DOHH2 (cell line): ENCODE measurements around the gene GTF3C2.

Experiments
- H3F3A ChIP-seq: fragments of 200-600 bp; sonication (generic), shearing (Covaris generic); 2 replicates; pipeline ENCODE4 v1.6.0; 2016; ENCODE audit warnings: antibody characterized with exemption, mild to moderate bottlenecking; ENCODE audit not compliant: control insufficient read depth, insufficient read depth
- H3K27ac ChIP-seq: fragments of 200-600 bp; sonication (generic); 2 replicates; pipeline ENCODE4 v1.5.1; 2014; ENCODE audit warnings: low read depth, mild to moderate bottlenecking, low read length, moderate library complexity
- H3K27me3 ChIP-seq: fragments of 200-600 bp; sonication (generic); 2 replicates; pipeline ENCODE4 v1.6.1; 2014; ENCODE audit warnings: mild to moderate bottlenecking, low read length, mixed read lengths; ENCODE audit not compliant: control insufficient read depth
- H3K36me3 ChIP-seq: fragments of 200-600 bp; sonication (generic); 2 replicates; pipeline ENCODE4 v1.6.1; 2014; ENCODE audit warnings: mild to moderate bottlenecking, low read length, moderate library complexity, mixed read lengths; ENCODE audit not compliant: control insufficient read depth
- H3K4me1 ChIP-seq: fragments of 200-600 bp; sonication (generic); 2 replicates; pipeline ENCODE4 v1.6.1; 2014; ENCODE audit warnings: mild to moderate bottlenecking, low read length, mixed read lengths; ENCODE audit not compliant: control insufficient read depth
- H3K4me2 ChIP-seq: fragments of 200-600 bp; sonication (generic); 2 replicates; pipeline ENCODE4 v1.6.0; 2014; ENCODE audit warnings: mild to moderate bottlenecking, low read length, moderate library complexity
- H3K4me3 ChIP-seq: fragments of 200-600 bp; sonication (generic); 2 replicates; pipeline ENCODE4 v1.5.1; 2014; ENCODE audit warnings: mild to moderate bottlenecking, low read length, mixed read lengths
- H3K79me2 ChIP-seq: fragments of 200-600 bp; sonication (generic); 2 replicates; pipeline ENCODE4 v1.6.1; 2014; ENCODE audit warnings: mild to moderate bottlenecking, low read length, mixed read lengths; ENCODE audit not compliant: control insufficient read depth
- H3K9me2 ChIP-seq: fragments of 200-600 bp; sonication (generic); replicated peaks from 2 replicates; pipeline ENCODE4 v1.6.1; 2014; ENCODE audit warnings: mild to moderate bottlenecking, low read length, mixed read lengths; ENCODE audit not compliant: control insufficient read depth
- H3K9me3 ChIP-seq: fragments of 200-600 bp; sonication (generic); 2 replicates; pipeline ENCODE4 v1.6.1; 2014; ENCODE audit warnings: antibody characterized with exemption, low read length, mixed read lengths; ENCODE audit not compliant: control insufficient read depth, insufficient read depth
- H4K20me1 ChIP-seq: fragments of 200-600 bp; sonication (generic); 2 replicates; pipeline ENCODE4 v1.6.0; 2014; ENCODE audit warnings: low read depth, mild to moderate bottlenecking, antibody characterized with exemption, low read length, moderate library complexity; ENCODE audit not compliant: control insufficient read depth, insufficient read depth
- CTCF ChIP-seq: fragments of 200-600 bp; sonication (generic); IDR thresholded peaks from one replicate; pipeline ENCODE4 v1.5.1; 2014; ENCODE audit warnings: antibody characterized with exemption, mild to moderate bottlenecking, low read depth, low read length; ENCODE audit not compliant: poor library complexity, severe bottlenecking
- EZH2phosphoT487 ChIP-seq: fragments of 200-600 bp; sonication (generic); IDR thresholded peaks from 2 replicates; pipeline ENCODE4 v1.6.1; 2017; ENCODE audit warnings: borderline replicate concordance, mild to moderate bottlenecking, antibody characterized with exemption, low read length, moderate library complexity, mixed read lengths

GTF3C2 gene

DNA sequence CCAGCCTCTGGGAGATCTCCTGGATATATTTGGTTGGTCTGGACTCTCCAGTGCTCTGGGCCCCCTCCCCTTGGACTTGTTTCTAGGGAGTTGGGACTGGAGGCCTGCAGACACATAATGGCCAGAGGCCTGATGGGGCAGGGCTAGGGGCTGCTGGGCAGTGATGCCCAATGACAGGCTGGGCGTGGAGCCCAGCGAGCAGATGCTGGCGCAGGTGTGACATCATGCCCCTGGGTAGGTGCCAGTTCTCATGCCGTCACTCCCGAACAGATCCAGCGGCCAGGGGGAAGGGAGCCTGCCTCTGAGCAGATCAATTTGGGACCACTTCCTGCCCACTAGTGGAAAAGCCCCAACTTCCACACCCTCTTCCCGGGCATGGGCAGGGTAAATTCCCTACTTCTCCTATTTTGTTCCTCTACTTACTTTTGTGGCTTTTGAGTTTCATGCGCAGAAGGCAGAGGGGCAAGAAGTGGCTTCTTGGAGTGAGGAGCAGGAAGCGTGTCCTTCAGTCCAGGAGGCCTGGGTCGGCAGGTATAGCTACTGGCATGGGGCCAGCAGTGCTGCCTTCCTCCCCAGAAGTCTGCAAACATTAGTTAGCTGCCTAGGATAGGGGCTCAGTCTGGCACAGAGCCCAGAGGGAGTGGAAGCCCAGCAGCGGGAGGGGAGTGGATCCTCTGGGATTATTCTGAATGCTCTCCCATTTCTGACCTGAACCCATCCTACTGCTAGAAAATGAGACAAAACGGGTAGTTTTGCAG lies 39.7 kb downstream of the GTF3C2 start:
- Histone ChIP-seq H3K79me2 (peaks cover 13% of the 10 kb centered on the region), H3K27me3 (no peaks in the 10 kb centered on the region), H3K9me2 (no peaks in the 10 kb centered on the region), H3K4me3 (no peak overlapping the region), H3K9me3 (no peaks in the 10 kb centered on the region), H3K4me1 (peaks cover 8% of the 10 kb centered on the region), H4K20me1 (no peaks in the 10 kb centered on the region), H3F3A (no peaks in the 10 kb centered on the region), H3K36me3 (peaks cover 6% of the 10 kb centered on the region; the same call in 1 of the 2 replicates), H3K4me2 (no peak overlapping the region), H3K27ac (no peak overlapping the region)
- no peak for TF ChIP-seq CTCF
- TF ChIP-seq EZH2phosphoT487 = no peak

- H3K4me1 ChIP-seq = no peaks in the 10 kb centered on the region
- H3K27me3 ChIP-seq = no peaks in the 10 kb centered on the region
- H3K79me2 ChIP-seq = no peaks in the 10 kb centered on the region
- no peaks in the 10 kb centered on the region for H3F3A ChIP-seq
- H4K20me1 ChIP-seq = no peaks in the 10 kb centered on the region
- no peaks in the 10 kb centered on the region; the same call in 1 of the 2 replicates for H3K36me3 ChIP-seq
- no peak overlapping the region for H3K4me2 ChIP-seq
- no peak overlapping the region for H3K27ac ChIP-seq
- H3K4me3 ChIP-seq = no peak overlapping the region
- TF ChIP-seq CTCF (no peak), EZH2phosphoT487 (no peak)
- no peaks in the 10 kb centered on the region for H3K9me2 ChIP-seq
- no peaks in the 10 kb centered on the region for H3K9me3 ChIP-seq
Observed at GRCh38 chr2:27315122-27315521, 41.4 kb downstream of the GTF3C2 start.

DNA sequence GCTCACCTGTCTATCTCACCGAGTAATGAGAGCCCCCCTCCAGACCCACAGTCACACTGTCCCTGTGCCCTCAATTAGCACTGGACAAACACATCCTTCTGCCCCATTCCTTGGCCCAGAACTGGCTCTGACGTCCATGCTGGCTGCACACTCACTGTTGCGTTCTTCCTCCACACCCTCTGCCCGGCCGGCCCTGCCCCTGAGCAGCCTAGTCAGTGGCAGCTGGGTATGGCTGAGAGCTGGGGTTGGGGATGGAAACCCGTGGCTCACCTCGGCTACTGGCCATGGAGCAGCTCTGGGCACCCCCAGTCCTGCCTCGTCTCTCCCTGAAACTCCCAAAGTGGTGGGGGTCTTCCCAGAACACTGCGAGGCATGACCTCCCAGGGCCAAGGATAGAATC lies 41.9 kb downstream of the GTF3C2 start:
- TF ChIP-seq CTCF = no peak
- no peak for TF ChIP-seq EZH2phosphoT487
- H3K27ac ChIP-seq = no peak overlapping the region
- H3K36me3 ChIP-seq = peaks cover under 1% of the 10 kb centered on the region
- H3K4me3 ChIP-seq = no peak overlapping the region
- no peak overlapping the region for H3K4me2 ChIP-seq
- no peaks in the 10 kb centered on the region for H3K27me3 ChIP-seq
- H3K9me2 ChIP-seq = no peaks in the 10 kb centered on the region
- H3K79me2 ChIP-seq = no peaks in the 10 kb centered on the region
- no peaks in the 10 kb centered on the region for H3K9me3 ChIP-seq
- no peaks in the 10 kb centered on the region for H3K4me1 ChIP-seq
- no peaks in the 10 kb centered on the region for H3F3A ChIP-seq
- no peaks in the 10 kb centered on the region for H4K20me1 ChIP-seq
